Stomach smooth muscle (tissue), 2 donors: Measurements from ENCODE around the gene CBFB.
"Not testable (repeated sequence)": the region's sequence is repeated elsewhere in the genome, so short reads cannot be mapped to it uniquely, and the experiment has no call there.

Experiments
- H3K27ac ChIP-seq: one replicate; pipeline ENCODE4 v1.7.0; 2013; ENCODE audit warnings: mild to moderate bottlenecking, low read length, inconsistent platforms
- H3K27me3 ChIP-seq, 2 donors: one replicate each; pipeline ENCODE4 v1.7.0; 2013; ENCODE audit warnings: low read length in 2 of 2; ENCODE audit not compliant: insufficient read depth in 2 of 2, control insufficient read depth in 1 of 2
- H3K36me3 ChIP-seq, 2 donors: one replicate each; pipeline ENCODE4 v1.7.0; 2013; ENCODE audit warnings: low read length in 2 of 2; ENCODE audit not compliant: control insufficient read depth in 2 of 2, insufficient read depth in 2 of 2
- H3K4me1 ChIP-seq: one replicate; pipeline ENCODE4 v1.7.0; 2013; ENCODE audit warnings: low read length; ENCODE audit not compliant: control insufficient read depth, insufficient read depth
- H3K4me3 ChIP-seq, 2 donors: one replicate each; pipeline ENCODE4 v1.7.0; 2013; ENCODE audit warnings: low read length in 2 of 2
- H3K9ac ChIP-seq, 2 donors: one replicate each; pipeline ENCODE4 v1.7.0; 2013; ENCODE audit warnings: low read length in 2 of 2, mild to moderate bottlenecking in 1 of 2
- H3K9me3 ChIP-seq, 2 donors: one replicate each; pipeline ENCODE4 v1.7.0; 2013; ENCODE audit warnings: low read length in 2 of 2; ENCODE audit not compliant: control insufficient read depth in 2 of 2
- donor health status: healthy.
- donor health status: Pancreatic carcinoma.

CBFB gene

DNA sequence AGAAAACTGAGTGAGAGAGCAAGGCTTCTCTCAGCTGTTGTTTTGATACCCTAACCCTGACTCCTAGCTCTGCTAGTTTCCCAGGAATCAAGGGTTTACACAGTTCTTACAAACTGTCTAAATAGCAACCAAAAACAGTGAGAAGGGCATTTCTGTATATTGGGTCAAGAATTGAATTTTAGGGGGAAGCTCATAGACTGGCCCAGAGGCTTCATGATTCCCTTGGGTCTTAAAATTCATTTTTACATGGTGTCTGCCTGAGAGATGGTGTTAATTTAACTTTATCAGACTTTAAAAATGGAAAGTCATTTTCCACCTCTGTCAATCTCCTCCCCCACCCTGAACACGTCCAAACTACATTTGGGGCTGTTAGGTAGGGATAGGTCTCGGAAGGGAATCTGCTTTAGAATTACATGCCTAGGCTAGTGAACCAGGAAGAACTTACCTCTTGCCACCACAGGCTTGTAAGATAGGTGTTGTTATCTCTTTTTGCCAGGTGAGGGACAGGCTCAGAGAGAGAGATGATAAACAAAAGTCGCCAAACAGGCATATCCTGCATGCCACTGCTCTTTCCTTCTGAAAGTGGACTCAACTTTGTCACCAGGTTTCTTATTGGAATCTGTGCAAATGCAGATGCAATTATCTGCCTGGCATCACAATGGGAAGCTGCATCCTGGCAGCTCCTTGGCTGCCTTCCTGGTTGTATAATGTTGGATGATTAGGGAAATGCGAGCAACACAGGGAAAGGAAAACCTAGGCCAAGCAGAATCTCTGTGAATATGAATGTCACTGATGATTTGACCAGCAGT lies 83.8 kb downstream of the CBFB start:
- Histone ChIP-seq H3K27ac (no peak overlapping the region), H3K4me3 (no peak overlapping the region), H3K4me1 (peaks cover 24% of the 10 kb centered on the region), H3K27me3 (no peaks in the 10 kb centered on the region), H3K36me3 (no peaks in the 10 kb centered on the region), H3K9me3 (no peaks in the 10 kb centered on the region), H3K9ac (peak overlapping the region in 1 of 2 donors; percentile 1)

GRCh38 chr16:67114793-67115192 lies 85.8 kb downstream of the CBFB start:
- Histone ChIP-seq H3K9ac (no peak overlapping the region), H3K27me3 (no peaks in the 10 kb centered on the region), H3K36me3 (no peaks in the 10 kb centered on the region), H3K9me3 (no peaks in the 10 kb centered on the region), H3K4me1 (peaks cover 15% of the 10 kb centered on the region), H3K4me3 (no peak overlapping the region), H3K27ac (no peak overlapping the region)

GRCh38 chr16:67115639-67116038 lies 86.7 kb downstream of the CBFB start:
- no peaks in the 10 kb centered on the region for H3K9me3 ChIP-seq
- H3K27me3 ChIP-seq, result no peaks in the 10 kb centered on the region
- peaks cover 7 to 8% of the 10 kb centered on the region in 2 donors for H3K36me3 ChIP-seq
- no peak overlapping the region for H3K4me3 ChIP-seq
- peaks cover 8% of the 10 kb centered on the region for H3K4me1 ChIP-seq
- no peak overlapping the region for H3K27ac ChIP-seq
- no peak overlapping the region for H3K9ac ChIP-seq

DNA sequence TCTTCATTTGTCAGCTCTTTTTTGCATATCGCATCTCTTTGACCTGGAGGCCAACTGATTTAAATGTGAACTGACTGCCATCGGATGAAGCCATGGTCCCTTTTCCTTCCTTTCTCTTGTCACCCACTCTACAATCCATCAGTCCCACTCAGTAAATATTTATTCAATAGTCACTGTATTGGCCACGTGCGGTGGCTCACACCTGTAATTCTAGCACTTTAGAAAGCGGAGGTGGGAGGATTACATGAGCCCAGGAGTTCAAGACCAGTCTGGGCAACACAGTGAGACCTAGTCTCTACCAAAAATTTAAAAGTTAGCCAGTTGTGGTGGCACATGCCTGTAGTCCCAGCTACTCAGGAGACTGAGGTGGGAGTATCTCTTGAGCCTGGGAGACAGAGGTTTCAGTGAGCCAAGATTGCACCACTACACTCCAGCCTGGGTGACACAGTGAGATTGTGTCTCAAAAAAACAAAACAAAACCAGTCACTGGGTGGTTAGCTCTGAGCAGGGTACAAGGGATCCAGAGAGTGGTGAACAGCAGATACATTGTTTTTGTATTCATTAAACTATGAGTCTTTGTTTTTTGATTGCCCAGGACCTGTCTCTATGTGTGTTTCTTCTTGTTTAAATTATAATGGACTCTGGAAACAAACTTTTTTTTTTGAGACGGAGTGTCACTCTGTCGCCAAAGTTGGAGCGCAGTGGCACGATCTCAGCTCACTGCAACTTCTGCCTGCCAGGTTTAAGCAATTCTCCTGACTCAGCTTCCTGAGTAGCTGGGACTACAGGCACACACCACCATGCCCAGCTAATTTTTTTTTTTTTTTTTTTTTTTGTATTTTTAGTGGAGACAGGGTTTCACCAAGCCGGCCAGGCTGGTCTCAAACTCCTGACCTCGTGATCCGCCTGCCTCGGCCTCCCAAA lies 87.7 kb downstream of the CBFB start:
- Histone ChIP-seq H3K36me3 (peaks cover 10 to 11% of the 10 kb centered on the region in 2 donors), H3K9me3 (no peaks in the 10 kb centered on the region), H3K4me3 (no peak overlapping the region), H3K27ac (no peak overlapping the region), H3K27me3 (no peaks in the 10 kb centered on the region), H3K9ac (no peak overlapping the region), H3K4me1 (no peaks in the 10 kb centered on the region)

DNA sequence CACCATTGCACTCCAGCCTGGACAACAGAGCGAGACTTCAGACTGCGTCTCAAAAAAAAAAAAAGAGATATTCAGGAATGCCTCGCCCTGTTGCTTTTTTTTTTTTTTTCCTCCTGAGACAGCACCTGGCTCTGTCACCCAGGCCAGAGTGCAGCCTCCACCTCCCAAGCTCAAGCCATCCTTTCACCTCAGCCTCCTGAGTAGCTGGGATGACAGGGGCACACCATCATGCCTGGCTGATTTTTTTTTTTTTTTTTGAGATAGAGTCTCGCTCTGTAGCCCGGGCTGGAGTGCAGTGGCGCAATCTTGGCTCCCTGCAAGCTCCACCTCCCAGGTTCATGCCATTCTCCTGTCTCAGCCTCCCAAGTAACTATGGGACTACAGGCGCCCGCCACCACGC lies 88.8 kb downstream of the CBFB start:
- no peak overlapping the region for H3K27ac ChIP-seq

DNA sequence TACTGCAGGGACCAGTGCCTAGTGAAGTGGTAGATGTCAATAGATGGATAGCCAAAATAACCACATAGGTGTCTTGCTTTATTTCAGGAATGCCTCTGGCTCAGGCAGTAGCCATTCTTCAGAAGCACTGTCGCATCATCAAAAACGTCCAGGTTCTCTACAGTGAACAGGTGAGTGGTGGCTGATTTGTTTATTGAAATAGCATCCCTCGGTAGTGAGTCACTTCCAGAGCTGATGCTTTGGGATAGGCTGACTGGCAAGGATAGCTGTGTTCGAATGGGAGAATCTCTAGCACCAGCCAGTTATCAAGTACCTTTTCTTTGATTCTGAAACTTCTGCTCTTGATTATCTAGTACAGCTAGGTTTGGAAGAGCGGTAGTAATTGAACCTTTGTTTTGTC lies 91.1 kb downstream of the CBFB start:
- Histone ChIP-seq H3K9me3 (no peaks in the 10 kb centered on the region), H3K27ac (no peak overlapping the region), H3K4me3 (no peak overlapping the region), H3K36me3 (peaks cover 23% of the 10 kb centered on the region in 2 donors), H3K27me3 (no peaks in the 10 kb centered on the region), H3K9ac (no peak overlapping the region), H3K4me1 (no peaks in the 10 kb centered on the region)

More for the DNA sequence above, 88.8 kb downstream of the CBFB start:
- H3K36me3 ChIP-seq, result peaks cover 15% of the 10 kb centered on the region in 2 donors
- no peaks in the 10 kb centered on the region for H3K27me3 ChIP-seq
- no peak overlapping the region for H3K4me3 ChIP-seq
- H3K9ac ChIP-seq, result no peak overlapping the region
- no peaks in the 10 kb centered on the region for H3K4me1 ChIP-seq
- H3K9me3 ChIP-seq, result no peaks in the 10 kb centered on the region

DNA sequence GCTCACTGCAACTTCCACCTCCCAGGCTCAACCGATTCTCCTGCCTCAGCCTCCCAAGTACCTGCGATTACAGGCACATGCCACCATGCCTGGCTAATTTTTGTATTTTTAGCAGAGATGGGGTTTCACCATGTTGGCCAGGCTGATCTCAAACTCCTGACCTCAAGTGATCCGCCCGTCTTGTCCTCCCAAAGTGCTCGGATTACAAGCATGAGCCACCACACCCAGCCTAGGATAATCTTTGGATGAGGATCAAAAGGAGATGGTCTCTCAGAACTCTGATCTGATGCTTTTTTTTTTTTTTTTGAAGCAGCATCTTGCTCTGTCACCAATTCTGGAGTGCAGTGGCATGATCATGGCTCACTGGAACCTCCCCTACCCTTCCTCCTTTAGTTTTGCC lies 93.8 kb downstream of the CBFB start:
- not testable (repeated sequence) for H3K27me3 ChIP-seq, H3K9ac ChIP-seq, H3K4me3 ChIP-seq, H3K4me1 ChIP-seq, H3K9me3 ChIP-seq, H3K27ac ChIP-seq
- H3K36me3 ChIP-seq, result peaks cover 23 to 30% of the 10 kb centered on the region in 2 donors

DNA sequence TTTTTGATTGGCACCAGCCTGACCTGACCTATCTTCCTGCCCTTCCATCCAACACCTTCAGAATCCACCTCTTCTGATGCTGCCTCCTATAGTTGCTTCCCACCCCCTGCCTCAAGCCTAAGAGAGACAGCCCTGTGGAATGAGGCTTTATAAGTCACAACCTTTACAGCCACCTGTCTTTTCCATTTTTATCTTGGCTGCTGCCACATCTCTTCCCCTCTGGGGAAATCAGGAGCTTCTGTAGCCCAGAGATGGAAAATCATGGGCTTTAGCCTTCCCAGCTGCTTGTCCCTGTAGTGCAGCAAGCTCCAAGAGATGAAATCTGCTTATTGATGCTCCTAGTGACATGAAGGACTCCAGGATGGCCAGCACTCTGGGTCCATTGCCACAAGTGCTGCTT lies 99.5 kb downstream of the CBFB start:
- H3K4me1 ChIP-seq, result no peaks in the 10 kb centered on the region
- H3K9me3 ChIP-seq, result no peaks in the 10 kb centered on the region
- H3K27me3 ChIP-seq, result no peaks in the 10 kb centered on the region
- H3K9ac ChIP-seq, result no peak overlapping the region
- H3K36me3 ChIP-seq, result peaks cover 18 to 44% of the 10 kb centered on the region in 2 donors
- no peak overlapping the region for H3K4me3 ChIP-seq
- H3K27ac ChIP-seq, result no peak overlapping the region

GRCh38 chr16:67128887-67129286 lies 99.9 kb downstream of the CBFB start:
- Histone ChIP-seq H3K27me3 (no peaks in the 10 kb centered on the region), H3K4me3 (no peak overlapping the region), H3K4me1 (no peaks in the 10 kb centered on the region), H3K9me3 (no peaks in the 10 kb centered on the region), H3K27ac (no peak overlapping the region), H3K36me3 (peaks cover 19 to 42% of the 10 kb centered on the region in 2 donors), H3K9ac (no peak overlapping the region)

DNA sequence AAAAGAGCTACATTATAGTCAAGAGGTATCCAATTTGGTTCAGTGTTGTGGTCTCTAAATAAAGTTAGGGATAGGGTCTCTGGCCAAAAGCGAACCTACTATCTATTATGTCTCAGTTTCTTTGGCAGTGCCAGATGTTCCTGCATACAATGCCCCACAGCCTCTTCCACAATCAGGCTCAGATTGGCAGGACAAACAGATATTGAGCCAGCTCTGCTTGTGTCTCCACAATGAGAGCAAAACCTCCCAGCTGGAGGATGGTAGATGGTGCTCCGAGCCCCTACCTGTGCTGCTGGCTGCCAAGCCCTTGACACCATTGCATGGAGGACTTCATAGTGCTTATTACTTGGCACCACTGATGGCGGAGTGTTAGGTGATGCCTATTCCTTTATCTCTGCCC lies 100.5 kb downstream of the CBFB start:
- no peaks in the 10 kb centered on the region for H3K9me3 ChIP-seq
- H3K9ac ChIP-seq, result no peak overlapping the region
- no peak overlapping the region for H3K27ac ChIP-seq
- no peak overlapping the region for H3K4me3 ChIP-seq
- H3K36me3 ChIP-seq, result peaks cover 20 to 43% of the 10 kb centered on the region in 2 donors
- no peaks in the 10 kb centered on the region for H3K4me1 ChIP-seq
- no peaks in the 10 kb centered on the region for H3K27me3 ChIP-seq
